GM19099 (cell line): ENCODE results near the gene MMS19.

ENCODE experiments used
- POLR2A ChIP-seq: IDR thresholded peaks from 3 replicates; pipeline ENCODE4 v1.6.1; 2011; ENCODE audit warnings: low read depth; ENCODE audit not compliant: insufficient read length; ENCODE audit errors: extremely low read depth

MMS19 gene

DNA sequence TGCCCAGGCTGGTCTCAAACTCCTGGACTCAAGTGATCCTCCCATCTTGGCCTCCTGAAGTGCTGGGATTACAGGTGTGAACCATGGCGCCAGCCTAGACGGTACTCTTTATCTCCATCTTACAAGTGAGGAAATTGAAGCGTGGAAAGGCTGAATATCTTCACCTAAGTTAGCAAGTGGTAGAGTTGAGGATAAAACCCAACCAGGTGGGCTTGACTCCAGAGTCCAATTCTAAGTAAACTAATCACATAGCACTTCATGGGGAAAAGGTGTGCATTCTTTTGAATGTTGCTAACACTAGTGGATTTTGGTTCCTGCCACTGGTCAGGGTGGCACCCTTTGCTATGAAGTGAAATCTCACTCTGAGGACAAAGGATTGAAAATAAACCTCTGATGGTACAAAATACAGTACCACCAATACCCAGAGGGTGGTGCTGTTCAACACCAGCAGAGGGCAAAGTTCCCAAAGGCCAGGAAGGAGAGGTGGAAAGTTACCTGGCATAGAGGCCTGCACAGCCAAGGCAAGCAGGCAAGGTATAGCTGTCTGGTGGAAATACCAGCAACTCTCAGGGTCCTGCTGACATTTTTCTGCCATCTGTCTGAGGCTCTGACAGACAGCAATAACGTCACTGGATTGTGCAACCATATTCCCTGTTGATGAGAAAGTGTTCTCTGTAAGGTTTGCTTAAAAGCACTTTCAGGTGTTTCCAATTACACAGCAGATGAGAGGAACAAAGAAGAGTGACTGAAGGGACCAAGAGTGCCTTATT, 34.7 kb downstream of the MMS19 start:
- TF ChIP-seq POLR2A, result no peak

- TF ChIP-seq POLR2A, result no peak
Measured at GRCh38 chr10:97462309-97462708, 35.9 kb downstream of the MMS19 start.

DNA sequence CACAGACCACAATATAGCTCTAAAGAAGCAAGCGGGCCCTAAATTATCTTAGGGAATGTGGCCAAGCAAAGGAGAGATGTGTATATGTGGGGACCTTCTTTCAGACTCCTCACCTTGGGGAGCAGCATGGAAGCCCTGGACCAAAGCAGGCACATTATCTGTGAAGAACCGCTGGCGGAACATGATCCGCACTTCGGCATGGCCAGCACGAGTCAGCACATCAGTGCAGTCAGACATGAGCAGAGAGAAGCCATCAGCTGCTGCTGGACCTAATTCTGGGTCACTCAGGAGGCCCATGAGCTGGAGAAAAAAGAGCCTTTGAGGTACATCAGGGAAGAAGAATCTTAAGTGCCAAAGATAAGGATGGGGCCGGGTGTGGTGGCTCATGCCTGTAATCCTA, 38.3 kb downstream of the MMS19 start:
- TF ChIP-seq POLR2A, result no peak

DNA sequence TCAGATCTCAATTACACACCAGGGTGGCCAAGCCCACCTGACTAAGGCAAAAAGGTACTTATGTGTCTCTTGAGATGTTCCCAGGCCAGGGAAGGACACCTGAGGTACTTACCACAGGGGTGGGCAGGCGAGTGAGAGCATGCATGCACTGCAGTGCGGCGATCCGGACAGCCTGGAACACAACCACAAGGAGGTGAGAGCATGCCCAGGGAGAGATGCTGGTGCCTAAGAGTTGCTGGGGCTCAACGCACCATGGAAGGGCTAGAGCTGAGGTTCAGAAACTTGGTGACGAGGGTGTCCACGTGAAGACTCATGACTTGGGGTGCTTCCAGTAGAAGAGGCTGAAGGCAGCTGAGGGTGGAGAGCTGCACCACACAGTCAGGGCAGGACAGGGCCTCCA, 39.1 kb downstream of the MMS19 start:
- TF ChIP-seq POLR2A, result no peak

- TF ChIP-seq POLR2A, result no peak
Measured at GRCh38 chr10:97456686-97457065, 41.5 kb downstream of the MMS19 start.

GRCh38 chr10:97456034-97456685, 42.1 kb downstream of the MMS19 start:
- TF ChIP-seq POLR2A, result no peak

DNA sequence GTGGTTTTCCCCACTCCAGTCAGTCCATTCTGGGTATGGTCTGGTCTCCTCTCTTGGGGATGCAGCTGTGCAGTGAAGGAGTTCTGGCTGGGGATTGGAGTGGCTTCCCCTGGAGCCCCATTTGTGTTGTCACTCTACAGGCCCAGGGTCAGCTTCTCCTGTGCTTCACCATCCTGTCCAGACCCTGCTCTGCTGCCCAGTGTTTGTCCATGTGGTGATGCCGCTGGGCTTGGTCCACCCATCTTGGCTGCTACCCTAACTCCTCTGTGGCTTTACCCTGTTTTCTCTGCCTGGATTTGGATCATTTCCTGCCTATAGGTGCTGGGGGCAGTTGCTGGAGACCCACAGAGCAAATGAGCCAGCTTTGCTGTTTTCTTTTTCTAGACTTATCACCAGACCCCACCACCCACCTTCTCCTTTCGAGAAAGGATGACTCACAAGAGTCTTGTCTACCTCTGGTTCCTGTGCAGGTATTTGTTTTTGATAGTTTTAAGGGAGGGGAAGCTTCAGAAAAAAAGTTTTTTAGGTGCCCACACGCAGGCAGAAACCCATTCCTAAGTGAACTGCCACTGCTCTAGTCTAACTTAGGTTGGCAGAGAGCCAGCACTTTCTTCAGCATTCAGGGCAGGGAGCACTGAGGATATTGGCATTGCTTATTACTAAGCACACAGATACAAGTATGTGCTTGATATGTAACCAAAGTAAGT, 43.7 kb downstream of the MMS19 start:
- TF ChIP-seq POLR2A, result no peak

GRCh38 chr10:97452352-97452751, 45.9 kb downstream of the MMS19 start:
- TF ChIP-seq POLR2A, result no peak

DNA sequence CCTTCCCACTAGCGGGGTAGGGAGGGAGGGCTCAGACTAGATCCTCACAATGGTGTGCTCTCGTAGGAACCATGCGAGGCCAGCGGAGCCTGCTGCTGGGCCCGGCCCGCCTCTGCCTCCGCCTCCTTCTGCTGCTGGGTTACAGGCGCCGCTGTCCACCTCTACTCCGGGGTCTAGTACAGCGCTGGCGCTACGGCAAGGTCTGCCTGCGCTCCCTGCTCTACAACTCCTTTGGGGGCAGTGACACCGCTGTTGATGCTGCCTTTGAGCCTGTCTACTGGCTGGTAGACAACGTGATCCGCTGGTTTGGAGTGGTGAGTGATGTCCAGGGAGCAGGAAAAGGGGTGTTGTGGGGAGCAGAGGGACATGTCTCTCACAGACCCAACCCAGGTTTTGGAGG, 46.6 kb downstream of the MMS19 start:
- TF ChIP-seq POLR2A, result no peak

DNA sequence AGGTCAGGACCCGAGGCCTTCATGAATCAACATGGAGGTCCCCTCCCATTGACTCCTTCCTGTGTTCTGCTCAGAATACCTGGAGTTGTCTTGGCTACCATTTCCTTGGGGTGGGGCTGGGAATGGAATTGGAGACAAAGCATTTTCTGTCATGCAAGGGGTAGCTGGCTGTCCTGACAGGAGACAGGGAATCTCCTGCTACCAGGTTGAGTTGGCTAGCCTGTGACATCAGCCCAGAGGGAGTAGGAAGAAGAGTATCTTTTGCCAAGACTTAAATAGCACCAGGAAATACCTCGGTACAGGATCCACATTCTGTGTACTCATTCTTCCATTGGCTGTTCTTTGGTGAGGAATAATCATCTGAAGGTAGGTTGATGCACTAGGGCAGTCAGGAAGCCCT, 47.4 kb downstream of the MMS19 start:
- TF ChIP-seq POLR2A, result no peak

GRCh38 chr10:97445722-97446639, 52.2 kb downstream of the MMS19 start, which contains the start of the genes EXOSC1 and ZDHHC16:
EXOSC1 (minus strand) TSS chr10:97446006; CDS start chr10:97445985, 21 bp downstream.
ZDHHC16 (plus strand) TSS chr10:97446175; CDS start chr10:97451676, 5,501 bp downstream.
- TF ChIP-seq POLR2A, result peak; percentile 90

DNA sequence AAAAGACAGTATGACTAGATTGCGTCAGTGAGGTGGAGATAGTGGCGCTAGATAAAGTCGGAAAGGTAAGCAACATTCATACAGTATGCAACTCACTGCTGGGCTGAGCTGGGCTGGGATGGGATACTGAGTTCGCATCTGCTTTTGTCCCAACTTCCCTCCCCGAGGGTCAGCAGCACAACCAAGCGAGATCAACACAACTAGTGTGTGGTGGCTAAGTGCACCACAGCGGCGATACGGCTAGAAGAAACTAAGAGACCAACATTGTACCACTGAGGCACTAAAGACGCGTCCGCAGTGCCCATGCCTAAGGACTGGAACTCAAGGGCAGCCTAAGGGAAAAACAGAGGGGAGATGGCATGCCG, 52.9 kb downstream of the MMS19 start:
- no peak for TF ChIP-seq POLR2A

DNA sequence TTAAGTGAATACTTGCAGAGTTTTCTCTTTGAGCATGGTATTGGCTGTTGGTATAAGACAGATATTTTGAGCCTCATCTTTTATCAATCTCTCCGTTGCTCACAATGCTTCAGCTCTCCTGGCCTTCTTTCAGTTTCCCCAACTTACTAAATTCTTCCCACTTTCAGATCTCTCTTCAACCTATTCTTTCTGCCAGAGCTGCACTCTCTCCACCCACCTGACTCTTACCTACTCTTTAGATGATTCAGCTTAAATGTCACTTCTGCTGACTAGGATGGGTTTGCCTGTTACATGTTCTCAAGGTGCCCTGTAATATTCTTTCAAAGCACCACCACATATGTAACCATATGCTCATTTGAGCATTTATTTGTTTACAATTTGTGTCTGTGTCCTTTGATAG, 54.0 kb downstream of the MMS19 start:
- TF ChIP-seq POLR2A, result no peak

DNA sequence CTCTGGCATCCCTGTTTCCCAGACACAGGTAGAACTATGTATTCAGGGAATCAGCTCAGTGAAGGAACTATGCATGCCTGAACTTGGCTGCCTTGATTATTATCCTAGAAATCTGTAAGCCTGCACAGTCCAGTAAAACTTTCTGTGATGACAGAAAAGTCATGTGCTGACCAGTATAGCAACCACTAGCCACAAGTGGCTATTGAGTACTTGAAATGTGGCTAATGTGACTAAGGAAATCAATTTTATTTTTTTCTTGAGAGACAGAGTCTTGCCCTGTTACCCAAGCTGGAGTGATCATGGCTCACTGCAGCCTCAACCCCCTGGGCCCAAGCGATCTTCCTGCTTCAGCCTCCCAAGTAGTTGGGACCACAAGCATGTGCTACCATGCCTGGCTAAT, 55.9 kb downstream of the MMS19 start:
- TF ChIP-seq POLR2A, result no peak

GRCh38 chr10:97435211-97435610, 63.0 kb downstream of the MMS19 start:
- TF ChIP-seq POLR2A, result no peak
